SJCRH30 (cell line): Measurements from ENCODE around the gene AGAP1. TPM values are rescaled to one million over a fixed set of nuclear protein-coding genes. Genes with fewer than 3 reads are reported as not detected.
A peak's percentile ranks its signal among the peaks of the same experiment; 100 is the strongest.

Experiments used
- DNase-seq, 2 experiments: peaks; one replicate each; pipeline ENCODE4 v3.0.0-alpha.2; 2015 to 2020
- H3K27ac ChIP-seq: fragments of 250-450 bp; sonication (Bioruptor Pico); 2 replicates; pipeline ENCODE4 v1.5.1; 2020; ENCODE audit warnings: mild to moderate bottlenecking, moderate library complexity
- H3K27me3 ChIP-seq: fragments of 250-450 bp; sonication (Bioruptor Pico); 2 replicates; pipeline ENCODE4 v1.5.1; 2020; ENCODE audit warnings: mild to moderate bottlenecking, moderate library complexity
- H3K36me3 ChIP-seq: fragments of 250-450 bp; sonication (Bioruptor Pico); 2 replicates; pipeline ENCODE4 v1.5.1; 2020; ENCODE audit warnings: mild to moderate bottlenecking, moderate library complexity
- H3K4me1 ChIP-seq: fragments of 250-450 bp; sonication (Bioruptor Pico); 2 replicates; pipeline ENCODE4 v1.5.1; 2020; ENCODE audit warnings: mild to moderate bottlenecking, moderate library complexity
- H3K4me3 ChIP-seq: fragments of 250-450 bp; sonication (Bioruptor Pico); 2 replicates; pipeline ENCODE4 v1.5.1; 2020; ENCODE audit warnings: mild to moderate bottlenecking, moderate library complexity
- H3K9me3 ChIP-seq: fragments of 250-450 bp; sonication (Bioruptor Pico); replicated peaks from 2 replicates; pipeline ENCODE4 v1.5.1; 2020; ENCODE audit warnings: mild to moderate bottlenecking, moderate library complexity
- total RNA-seq: library from RNA; depleted of rRNA; stranded (reverse); fragments of >200 nt; shearing (Covaris generic); gene quantifications from 2 replicates; pipeline ENCODE4 v1.2.3, GENCODE V29; 2014

Gene AGAP1
- total RNA-seq, 1 experiment from 2014 or later: 27.8 TPM

DNA sequence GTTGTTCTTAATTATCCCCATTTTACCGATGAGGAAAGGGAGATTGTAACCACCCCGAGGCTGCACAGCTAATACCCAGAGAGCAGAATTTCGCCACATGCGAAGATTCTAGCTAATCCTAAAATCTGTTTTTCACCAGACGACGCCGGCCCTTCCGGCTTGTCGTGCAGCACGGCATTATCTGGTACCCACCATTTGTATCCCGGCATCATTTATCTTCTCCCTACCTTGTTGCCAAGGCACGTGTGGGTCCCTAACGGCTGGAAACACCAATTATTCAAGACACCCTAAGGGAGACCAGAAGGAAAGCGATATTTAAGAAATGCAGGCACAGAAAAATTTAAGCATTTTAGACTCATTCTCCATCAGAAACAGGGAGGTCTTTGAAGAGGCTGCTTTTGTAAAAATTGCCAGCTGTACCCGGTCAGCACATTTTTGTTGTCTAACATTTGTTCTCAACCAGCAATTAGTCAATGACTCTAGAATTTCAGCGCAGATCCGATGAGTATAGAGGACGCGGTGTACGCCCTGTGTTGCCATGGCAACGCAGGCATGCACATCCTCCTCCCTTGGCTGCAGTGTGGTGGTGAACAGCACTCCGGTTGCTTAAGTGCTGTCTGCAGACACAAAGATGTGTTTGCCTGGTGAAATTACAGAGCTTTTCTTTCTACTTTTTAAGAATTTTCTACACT is 111.6 kb downstream of the AGAP1 start:
- no peaks in the 10 kb centered on the region for H3K36me3 ChIP-seq
- DNase-seq: peak; percentile 90 to 94
- peaks cover 8% of the 10 kb centered on the region; the same call in 1 of the 2 replicates for H3K4me1 ChIP-seq
- peak overlapping the region; percentile 13 for H3K4me3 ChIP-seq
- H3K27ac ChIP-seq: peak overlapping the region; percentile 22
- no peaks in the 10 kb centered on the region for H3K9me3 ChIP-seq
- H3K27me3 ChIP-seq: no peaks in the 10 kb centered on the region

DNA sequence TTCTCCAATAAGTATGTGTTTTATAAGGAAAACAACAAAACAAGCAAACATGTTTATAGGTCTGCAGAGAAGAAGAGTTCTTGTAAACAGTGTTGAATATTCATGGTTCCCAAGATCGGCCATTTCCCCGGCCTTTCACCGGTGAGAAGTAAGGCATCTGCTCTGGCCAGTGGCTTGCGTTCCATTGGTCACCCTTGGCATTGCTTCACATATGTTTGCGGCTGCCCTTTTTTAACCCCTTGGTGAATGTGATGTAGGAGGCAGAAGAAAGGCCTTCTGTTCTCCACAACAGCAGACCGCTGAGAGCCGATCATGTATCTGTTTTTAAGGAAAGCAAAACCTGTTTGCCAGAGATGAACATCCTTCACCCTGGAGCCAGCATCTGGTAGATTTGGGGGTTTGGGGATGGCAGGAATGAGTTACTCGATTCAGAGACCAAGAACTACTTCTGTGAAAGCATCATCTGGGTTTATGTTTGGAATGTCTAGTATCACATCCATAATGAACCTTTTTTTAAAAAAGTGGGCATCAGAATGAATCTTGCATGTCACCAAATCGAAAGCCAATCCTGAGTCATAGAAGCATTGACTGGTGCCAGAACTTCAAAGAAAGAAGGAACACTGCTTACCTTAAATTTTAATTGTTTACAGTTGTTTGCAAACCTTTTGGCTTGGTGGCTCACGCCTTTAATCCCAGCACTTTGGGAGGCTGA is 112.3 kb downstream of the AGAP1 start:
- Histone ChIP-seq H3K4me3 (peak overlapping the region; percentile 13), H3K36me3 (no peaks in the 10 kb centered on the region), H3K27ac (peak overlapping the region; percentile 22; the same call in 1 of the 2 replicates), H3K9me3 (no peaks in the 10 kb centered on the region), H3K27me3 (no peaks in the 10 kb centered on the region), H3K4me1 (peaks cover 8% of the 10 kb centered on the region; the same call in 1 of the 2 replicates)
- DNase-seq: peak; percentile 71 to 74

DNA sequence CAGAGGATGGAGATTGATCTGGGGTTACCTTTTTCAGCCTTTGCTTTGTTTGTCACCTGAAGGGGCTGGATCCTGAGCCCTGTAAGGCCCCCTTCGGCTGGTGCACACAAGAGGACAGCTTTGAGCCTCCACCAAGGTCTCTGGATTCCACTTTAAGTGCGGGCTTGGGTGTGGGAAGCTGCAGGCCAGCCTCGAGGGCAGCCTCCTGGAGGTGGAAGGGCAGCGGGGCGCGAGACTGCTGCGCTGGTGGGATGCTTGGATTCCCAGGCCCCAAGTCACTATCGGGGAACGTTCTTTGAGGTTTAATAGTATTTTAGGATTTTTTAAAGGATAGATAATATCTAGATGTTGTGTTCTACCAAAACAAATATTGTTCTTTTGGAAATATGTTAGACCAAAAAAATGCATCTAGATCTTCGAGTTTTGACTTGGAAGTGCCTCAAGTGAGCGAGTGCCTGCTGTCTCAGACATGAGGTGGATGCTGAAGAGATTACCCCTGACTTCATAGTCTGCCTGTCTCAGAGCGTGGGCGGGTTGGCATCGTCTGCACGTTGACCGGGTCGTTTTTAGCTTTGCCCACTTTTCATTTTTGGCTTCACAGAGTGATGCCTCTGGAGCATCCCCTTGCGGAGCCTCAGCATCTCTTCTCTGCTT is 113.8 kb downstream of the AGAP1 start:
- DNase-seq: no peak
- H3K36me3 ChIP-seq: no peaks in the 10 kb centered on the region
- H3K27ac ChIP-seq: no peak overlapping the region
- H3K4me3 ChIP-seq: no peak overlapping the region
- peaks cover 8% of the 10 kb centered on the region; the same call in 1 of the 2 replicates for H3K4me1 ChIP-seq
- H3K9me3 ChIP-seq: no peaks in the 10 kb centered on the region
- H3K27me3 ChIP-seq: no peaks in the 10 kb centered on the region

DNA sequence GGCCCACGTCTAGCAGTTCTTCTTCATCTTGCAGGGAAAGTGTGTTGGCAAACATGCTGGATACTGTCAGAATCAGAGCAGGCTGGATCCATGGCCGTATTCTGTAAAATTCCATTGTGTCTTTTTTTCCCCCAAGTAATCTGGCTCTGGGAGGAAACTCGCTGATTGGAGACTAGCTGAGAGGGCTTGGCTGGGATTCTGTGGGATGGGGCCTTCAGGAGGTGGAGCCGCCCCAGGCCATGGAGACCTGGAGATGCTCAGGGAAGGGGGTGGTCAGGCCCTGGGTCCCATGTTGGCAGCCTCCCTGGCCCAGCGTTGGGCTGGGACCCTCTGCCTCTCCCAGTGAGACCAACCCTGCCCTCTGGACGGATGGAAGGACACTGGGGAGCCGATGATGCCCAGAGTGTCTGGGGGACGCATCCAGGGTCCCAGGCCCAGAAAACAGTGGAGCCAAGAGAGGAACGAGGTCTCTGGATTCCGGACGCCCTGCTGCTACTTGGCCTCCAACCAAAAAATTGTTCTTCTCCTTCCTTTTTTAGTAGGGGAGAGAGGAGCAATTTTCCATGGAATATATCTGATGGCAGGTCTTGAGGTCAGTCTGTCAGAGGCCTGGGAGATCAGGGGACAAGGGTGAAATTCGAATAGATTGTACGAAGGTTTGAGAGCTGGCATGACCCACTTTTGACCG is 114.5 kb downstream of the AGAP1 start:
- Histone ChIP-seq H3K27ac (no peak overlapping the region), H3K4me1 (peaks cover 8% of the 10 kb centered on the region; the same call in 1 of the 2 replicates), H3K9me3 (no peaks in the 10 kb centered on the region), H3K4me3 (no peak overlapping the region), H3K27me3 (no peaks in the 10 kb centered on the region), H3K36me3 (no peaks in the 10 kb centered on the region)
- no peak for DNase-seq

DNA sequence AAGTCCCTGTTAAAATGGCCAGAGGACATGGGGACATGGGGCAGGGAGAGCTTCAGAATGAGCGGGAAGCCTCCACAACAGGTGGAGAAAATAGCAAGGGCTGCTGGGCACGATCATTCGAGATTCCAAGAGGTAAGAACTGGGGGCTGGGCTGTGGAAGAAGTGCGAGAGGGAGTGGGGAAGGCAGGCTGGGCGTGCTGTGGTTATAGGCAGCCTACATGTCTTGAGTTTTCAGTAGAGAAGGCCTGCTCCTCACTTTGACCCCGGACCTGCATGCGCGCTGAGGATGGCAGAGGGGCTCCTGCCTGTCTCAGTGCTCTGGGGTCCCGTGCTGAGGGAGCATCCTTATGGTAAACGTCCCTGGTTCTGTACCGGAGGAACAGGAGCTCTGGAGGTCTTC is 115.5 kb downstream of the AGAP1 start:
- Histone ChIP-seq H3K36me3 (no peaks in the 10 kb centered on the region), H3K27ac (no peak overlapping the region), H3K9me3 (no peaks in the 10 kb centered on the region), H3K4me3 (no peak overlapping the region), H3K27me3 (no peaks in the 10 kb centered on the region), H3K4me1 (peaks cover 8% of the 10 kb centered on the region; the same call in 1 of the 2 replicates)
- no peak for DNase-seq

DNA sequence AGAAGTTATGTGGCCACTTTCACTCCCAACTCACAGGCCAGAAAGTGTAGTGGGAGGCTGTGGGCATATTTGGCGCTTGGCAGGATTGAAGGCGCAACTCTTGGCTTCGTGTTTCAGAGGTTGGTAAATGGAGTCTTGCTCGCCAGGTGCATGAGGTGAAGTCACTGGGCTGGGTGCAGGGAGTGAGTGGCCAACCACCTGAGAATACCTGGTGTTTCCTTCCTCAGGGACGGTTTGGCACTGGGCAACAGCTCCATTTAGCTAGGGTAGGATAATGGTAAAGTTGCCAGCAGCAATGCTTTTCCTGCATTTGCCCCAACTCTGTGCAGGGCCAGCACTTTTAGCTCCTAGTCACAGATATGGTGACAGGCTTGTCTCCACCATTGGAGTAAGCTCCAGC is 115.9 kb downstream of the AGAP1 start:
- Histone ChIP-seq H3K27ac (no peak overlapping the region), H3K36me3 (no peaks in the 10 kb centered on the region), H3K4me1 (peaks cover 7% of the 10 kb centered on the region; the same call in 1 of the 2 replicates), H3K4me3 (no peak overlapping the region), H3K27me3 (no peaks in the 10 kb centered on the region), H3K9me3 (no peaks in the 10 kb centered on the region)
- DNase-seq: no peak

DNA sequence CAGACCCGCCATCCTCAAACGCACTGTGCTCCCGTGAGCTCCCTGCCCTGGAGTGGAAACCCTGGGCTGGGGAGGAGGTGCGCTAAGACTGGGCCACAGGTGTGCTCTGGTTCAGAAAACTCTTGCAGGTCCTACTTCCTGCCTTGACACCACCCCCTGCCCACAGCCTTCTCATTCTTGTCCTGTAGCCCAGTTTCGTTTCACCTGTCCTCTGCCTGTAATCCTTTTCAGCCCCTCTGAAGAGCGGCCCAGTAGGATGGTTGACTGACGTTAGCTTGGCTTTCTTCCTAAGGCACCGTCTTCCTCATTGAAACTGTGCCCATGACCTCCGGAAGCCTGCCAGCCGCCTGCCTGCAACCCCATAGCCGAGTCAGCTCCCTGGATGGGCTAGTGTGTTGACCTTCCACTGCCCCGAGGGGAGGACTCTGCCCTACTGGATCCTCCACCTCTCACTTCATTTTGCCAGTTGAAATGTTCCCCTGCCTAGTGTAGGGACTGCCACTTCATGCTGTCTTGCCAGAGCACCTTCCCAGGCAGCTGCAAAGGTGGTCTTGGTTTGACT is 116.9 kb downstream of the AGAP1 start:
- Histone ChIP-seq H3K27me3 (no peaks in the 10 kb centered on the region), H3K4me1 (peaks cover 3% of the 10 kb centered on the region; the same call in 1 of the 2 replicates), H3K27ac (no peak overlapping the region), H3K4me3 (no peak overlapping the region), H3K9me3 (no peaks in the 10 kb centered on the region), H3K36me3 (no peaks in the 10 kb centered on the region)
- DNase-seq: no peak

DNA sequence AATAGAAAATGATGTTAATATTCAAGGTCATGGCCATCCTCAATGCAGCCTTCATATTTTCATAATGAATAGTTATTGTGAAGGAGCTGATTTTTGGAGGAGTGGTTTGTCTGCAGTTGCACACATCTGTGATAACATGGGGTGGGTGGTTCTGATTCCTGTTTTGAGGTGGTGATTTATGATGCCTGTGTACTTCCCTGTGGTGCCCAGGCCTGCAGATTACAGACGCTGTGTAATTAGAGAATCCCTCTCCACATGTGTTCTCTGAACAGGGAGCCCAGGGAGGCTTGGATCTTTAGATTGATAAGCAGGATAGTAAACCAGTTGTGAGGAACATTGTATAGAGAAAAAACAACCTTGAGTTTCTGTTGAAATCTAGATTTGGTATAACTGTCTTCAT is 117.5 kb downstream of the AGAP1 start:
- no peak overlapping the region for H3K27ac ChIP-seq
- no peak for DNase-seq
- H3K4me3 ChIP-seq: no peak overlapping the region
- no peaks in the 10 kb centered on the region; the same call in 1 of the 2 replicates for H3K9me3 ChIP-seq
- no peaks in the 10 kb centered on the region for H3K27me3 ChIP-seq
- H3K36me3 ChIP-seq: no peaks in the 10 kb centered on the region
- peaks cover 2% of the 10 kb centered on the region; the same call in 1 of the 2 replicates for H3K4me1 ChIP-seq

DNA sequence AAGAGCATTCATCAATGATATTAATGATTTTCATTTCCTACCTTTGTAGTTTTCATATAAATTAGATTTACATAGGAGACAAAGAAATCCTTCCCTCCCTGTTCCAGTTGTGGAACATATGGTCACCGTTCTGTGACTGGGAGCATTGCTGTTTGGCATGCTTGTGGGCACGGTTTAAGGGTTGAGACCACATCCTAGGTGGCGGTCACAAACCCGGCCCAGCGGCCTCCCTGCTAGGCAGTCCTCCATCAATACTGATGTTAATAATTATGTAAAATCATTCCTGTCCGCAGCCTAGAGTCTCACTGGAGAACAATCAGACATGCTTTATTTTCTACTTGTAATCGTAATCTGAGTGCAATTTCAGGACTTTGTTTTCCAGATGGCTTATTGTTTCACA is 117.9 kb downstream of the AGAP1 start:
- Histone ChIP-seq H3K4me1 (no peaks in the 10 kb centered on the region; the same call in 1 of the 2 replicates), H3K36me3 (no peaks in the 10 kb centered on the region), H3K4me3 (no peak overlapping the region), H3K27ac (no peak overlapping the region), H3K27me3 (no peaks in the 10 kb centered on the region), H3K9me3 (no peaks in the 10 kb centered on the region; the same call in 1 of the 2 replicates)
- DNase-seq: no peak

DNA sequence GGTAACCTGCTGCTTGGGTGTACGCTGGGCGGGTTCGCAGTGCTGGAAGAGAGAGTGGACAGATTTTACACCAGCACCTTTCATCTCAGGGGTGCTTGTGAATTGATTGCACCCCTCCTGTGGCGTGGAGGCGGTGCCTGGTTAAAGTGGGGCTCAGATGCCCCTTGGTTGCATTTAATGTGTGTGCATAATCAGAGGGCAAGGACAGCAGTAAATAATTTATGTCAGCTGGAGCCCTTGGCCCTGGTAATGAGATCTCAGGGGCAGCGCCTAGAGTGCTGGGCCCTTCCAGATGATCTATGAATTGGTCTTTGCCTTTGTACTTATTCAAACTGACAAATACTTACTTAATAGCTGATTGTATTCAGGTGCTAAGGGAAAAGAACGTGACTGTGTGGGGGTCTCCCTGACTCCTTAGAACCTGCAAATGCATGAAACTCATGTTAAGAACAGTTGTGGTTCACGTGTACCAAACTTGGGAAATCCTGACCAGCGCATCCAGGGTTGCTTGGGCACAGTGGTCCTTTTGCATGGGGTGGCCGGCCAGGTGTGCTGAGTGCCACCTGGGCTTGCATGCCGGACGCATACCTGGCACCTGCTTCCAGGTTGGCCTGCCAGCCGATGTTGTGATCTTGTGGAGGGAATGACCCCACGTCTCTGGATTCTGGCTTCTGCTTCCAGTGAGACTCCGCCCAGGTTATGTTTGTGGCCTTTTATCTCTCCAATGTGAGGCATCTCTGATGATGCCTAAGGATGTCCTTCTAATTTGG is 118.5 kb downstream of the AGAP1 start:
- DNase-seq: no peak
- H3K27me3 ChIP-seq: no peaks in the 10 kb centered on the region
- H3K36me3 ChIP-seq: no peaks in the 10 kb centered on the region
- H3K4me3 ChIP-seq: no peak overlapping the region
- no peaks in the 10 kb centered on the region; the same call in 1 of the 2 replicates for H3K4me1 ChIP-seq
- no peaks in the 10 kb centered on the region; the same call in 1 of the 2 replicates for H3K9me3 ChIP-seq
- no peak overlapping the region for H3K27ac ChIP-seq

DNA sequence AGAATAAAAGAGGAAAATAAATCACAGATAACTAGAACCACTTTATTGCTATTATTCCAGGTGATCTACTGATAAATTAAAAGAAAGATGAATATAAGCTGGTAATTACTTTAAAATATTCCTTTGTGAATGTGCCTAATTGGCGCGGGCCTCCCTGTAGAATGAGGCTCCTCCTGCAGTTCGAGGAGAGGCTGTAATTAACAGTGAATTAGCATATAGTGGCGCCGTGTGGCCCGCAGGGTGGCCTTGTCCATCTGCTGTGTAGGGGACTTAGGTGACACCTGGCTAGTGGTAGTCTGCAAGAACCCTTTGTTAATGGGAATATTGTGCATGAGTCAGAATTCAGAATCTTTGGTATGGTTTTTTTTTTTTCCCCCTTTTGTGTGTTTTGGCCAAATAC is 119.8 kb downstream of the AGAP1 start:
- H3K36me3 ChIP-seq: no peaks in the 10 kb centered on the region
- no peak for DNase-seq
- H3K27me3 ChIP-seq: no peaks in the 10 kb centered on the region
- no peak overlapping the region for H3K4me3 ChIP-seq
- no peaks in the 10 kb centered on the region; the same call in 1 of the 2 replicates for H3K9me3 ChIP-seq
- no peaks in the 10 kb centered on the region; the same call in 1 of the 2 replicates for H3K4me1 ChIP-seq
- H3K27ac ChIP-seq: no peak overlapping the region

DNA sequence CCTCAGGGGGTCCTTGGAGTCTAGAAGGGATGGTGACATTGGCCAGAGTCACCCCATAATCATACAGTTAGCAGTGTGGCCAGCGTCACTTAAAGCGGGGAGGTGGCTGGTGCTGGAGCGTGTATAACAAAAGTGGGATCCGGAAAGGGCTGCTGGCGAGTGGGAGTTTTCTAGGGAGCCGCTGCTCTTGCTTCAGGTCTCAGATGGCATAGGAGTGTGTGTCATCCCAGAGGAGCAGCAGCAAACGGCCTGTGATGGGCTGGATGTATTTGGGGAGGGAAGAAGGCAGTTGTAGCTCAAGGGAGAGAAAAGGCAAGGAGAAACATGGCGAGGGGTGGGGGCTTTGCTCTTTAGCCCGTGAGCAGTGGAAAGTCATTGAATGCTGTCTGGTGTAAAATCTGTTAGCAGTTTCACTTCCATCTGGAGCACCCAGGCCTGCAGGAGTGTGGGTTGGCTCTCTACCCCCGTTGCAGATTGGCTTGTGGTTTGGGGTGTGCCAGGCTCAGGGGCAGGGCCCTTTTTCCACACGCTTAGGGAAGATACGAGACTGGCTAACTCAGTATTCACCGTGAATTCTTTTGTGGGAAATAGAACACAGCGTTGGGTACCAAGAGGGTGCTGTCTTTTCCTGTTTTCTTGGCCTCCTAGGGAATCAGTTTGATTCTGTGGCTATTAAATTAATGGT is 120.5 kb downstream of the AGAP1 start:
- Histone ChIP-seq H3K27ac (no peak overlapping the region), H3K4me3 (no peak overlapping the region), H3K27me3 (no peaks in the 10 kb centered on the region), H3K36me3 (no peaks in the 10 kb centered on the region), H3K4me1 (no peaks in the 10 kb centered on the region; the same call in 1 of the 2 replicates), H3K9me3 (no peaks in the 10 kb centered on the region; the same call in 1 of the 2 replicates)
- no peak for DNase-seq
